Upper lobe of left lung (tissue), 6 donors: ENCODE measurements around the gene IMMP2L. TPM values are rescaled to one million over a fixed set of nuclear protein-coding genes. Genes with fewer than 3 reads are reported as not detected.
"Not testable (repeated sequence)": the region's sequence is repeated elsewhere in the genome, so short reads cannot be mapped to it uniquely, and the experiment has no call there.

Experiments
- ATAC-seq, 2 donors: fragments of 200-7000 bp; cut with Tn5 transposase; one replicate each; pipeline ENCODE4 v1.9.1; 2022; ENCODE audit warnings: mild to moderate bottlenecking in 2 of 2, moderate library complexity in 2 of 2; ENCODE audit not compliant: low FRiP score in 2 of 2
- DNase-seq, 2 donors: peaks; one replicate each; pipeline ENCODE4 v3.0.0-alpha.2; 2019 to 2020
- H3K27ac ChIP-seq, 4 donors: fragments of 200-600 bp; sonication (generic); one replicate each; pipeline ENCODE4 v1.5.1; 2016 to 2019
- H3K27me3 ChIP-seq, 4 donors: fragments of 200-600 bp; sonication (generic); one replicate each; pipeline ENCODE4 v1.5.1; 2017 to 2019
- H3K36me3 ChIP-seq, 4 donors: fragments of 200-600 bp; sonication (generic); one replicate each; pipeline ENCODE4 v1.5.1; 2016 to 2019
- H3K4me1 ChIP-seq, 4 donors: fragments of 200-600 bp; sonication (generic); one replicate each; pipeline ENCODE4 v1.5.1; 2018 to 2019
- H3K4me3 ChIP-seq, 4 donors: fragments of 200-600 bp; sonication (generic); one replicate each; pipeline ENCODE4 v1.5.1; 2017 to 2019; ENCODE audit warnings: mild to moderate bottlenecking in 2 of 4, moderate library complexity in 1 of 4
- H3K9me3 ChIP-seq, 4 donors: fragments of 200-600 bp; sonication (generic); one replicate each; pipeline ENCODE4 v1.5.1; 2018 to 2019
- EP300 ChIP-seq, 4 donors: sonication (generic); formaldehyde crosslinking; IDR thresholded peaks; one replicate each; pipeline ENCODE4 v1.5.1; 2017; ENCODE audit warnings: antibody characterized with exemption in 4 of 4, control low read depth in 2 of 4
- POLR2A ChIP-seq, 4 donors: fragments of 450-650 bp; IDR thresholded peaks; one replicate each; pipeline ENCODE4 v1.5.1; 2016 to 2017; ENCODE audit warnings: antibody characterized with exemption in 4 of 4, mild to moderate bottlenecking in 2 of 4
- POLR2AphosphoS5 ChIP-seq, 2 donors: sonication (generic); formaldehyde crosslinking; IDR thresholded peaks; one replicate each; pipeline ENCODE4 v1.5.1; 2017; ENCODE audit warnings: antibody characterized with exemption in 2 of 2
- WGBS, 2 donors: methylation state at CpG; one replicate each; pipeline ENCODE4 v1.1.5; 2017 to 2018; 5-methylcytosine and 5-hydroxymethylcytosine counted together
- total RNA-seq, 6 donors: library from RNA; depleted of rRNA in 4 of 6; stranded (reverse); fragments of >200 nt in 4 of 6; gene quantifications; one replicate each; pipeline versions ENCODE4 v1.1.0 to v1.2.1, GENCODE V29; 2016 to 2021
- TF ChIP-seq, protein P1 (sequence below), 6 experiments: fragments of 450-650 bp in 4 of 6; fragments of 200-600 bp in 2 of 6; sonication (generic) in 2 of 6; IDR thresholded peaks; one replicate each; pipeline ENCODE4 v1.5.1; 2016 to 2019; ENCODE audit warnings: antibody characterized with exemption in 6 of 6
- donor health status: DM: no; HTN: no; CAD: no; lungs with moderate emphysema.
- donor health status: DM: no; HTN: yes; CAD: no; lungs with severe emphysema.

The IMMP2L gene
- total RNA-seq, 6 donors from 2014 or later: 7.1 to 17.5 (median 11.3) TPM

DNA sequence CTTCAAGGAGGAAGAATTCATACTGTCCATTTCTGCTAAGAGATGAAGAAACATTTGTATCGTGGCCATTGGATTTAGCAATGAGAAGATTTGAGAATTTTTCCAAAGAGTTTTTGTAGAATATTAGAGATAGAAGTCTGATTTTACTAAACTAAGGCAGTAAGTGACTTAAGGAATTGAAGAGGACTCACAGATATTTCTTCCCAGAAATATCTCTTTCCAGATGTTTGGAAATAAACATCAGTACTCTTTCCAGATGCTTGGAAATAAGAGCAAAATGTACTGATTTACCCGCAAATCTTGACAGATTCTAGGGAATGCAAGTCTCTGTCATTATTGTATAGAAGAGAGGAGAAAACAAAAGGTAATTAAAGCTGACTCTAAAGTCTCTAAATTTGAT lies 91.3 kb downstream of the IMMP2L start:
- H3K9me3 ChIP-seq: peaks cover 0 to 4% (median 0%) of the 10 kb centered on the region in 4 donors
- no peak for TF ChIP-seq POLR2A (IDR thresholded peaks at IDR 0.05)
- no peak for TF ChIP-seq EP300 (IDR thresholded peaks at IDR 0.05)
- no peak for TF ChIP-seq POLR2AphosphoS5 (IDR thresholded peaks at IDR 0.05)
- TF ChIP-seq, protein P1, sequence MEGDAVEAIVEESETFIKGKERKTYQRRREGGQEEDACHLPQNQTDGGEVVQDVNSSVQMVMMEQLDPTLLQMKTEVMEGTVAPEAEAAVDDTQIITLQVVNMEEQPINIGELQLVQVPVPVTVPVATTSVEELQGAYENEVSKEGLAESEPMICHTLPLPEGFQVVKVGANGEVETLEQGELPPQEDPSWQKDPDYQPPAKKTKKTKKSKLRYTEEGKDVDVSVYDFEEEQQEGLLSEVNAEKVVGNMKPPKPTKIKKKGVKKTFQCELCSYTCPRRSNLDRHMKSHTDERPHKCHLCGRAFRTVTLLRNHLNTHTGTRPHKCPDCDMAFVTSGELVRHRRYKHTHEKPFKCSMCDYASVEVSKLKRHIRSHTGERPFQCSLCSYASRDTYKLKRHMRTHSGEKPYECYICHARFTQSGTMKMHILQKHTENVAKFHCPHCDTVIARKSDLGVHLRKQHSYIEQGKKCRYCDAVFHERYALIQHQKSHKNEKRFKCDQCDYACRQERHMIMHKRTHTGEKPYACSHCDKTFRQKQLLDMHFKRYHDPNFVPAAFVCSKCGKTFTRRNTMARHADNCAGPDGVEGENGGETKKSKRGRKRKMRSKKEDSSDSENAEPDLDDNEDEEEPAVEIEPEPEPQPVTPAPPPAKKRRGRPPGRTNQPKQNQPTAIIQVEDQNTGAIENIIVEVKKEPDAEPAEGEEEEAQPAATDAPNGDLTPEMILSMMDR (IDR thresholded peaks at IDR 0.05): no peak
- no peaks in the 10 kb centered on the region for H3K4me1 ChIP-seq
- WGBS, 2 donors: 92 to 96% methylated on average over 2 of the region's 2 CpGs
- DNase-seq (no peak), ATAC-seq (no peak)
- no peak overlapping the region for H3K27ac ChIP-seq
- no peaks in the 10 kb centered on the region for H3K36me3 ChIP-seq
- H3K27me3 ChIP-seq: no peaks in the 10 kb centered on the region
- no peak overlapping the region for H3K4me3 ChIP-seq

DNA sequence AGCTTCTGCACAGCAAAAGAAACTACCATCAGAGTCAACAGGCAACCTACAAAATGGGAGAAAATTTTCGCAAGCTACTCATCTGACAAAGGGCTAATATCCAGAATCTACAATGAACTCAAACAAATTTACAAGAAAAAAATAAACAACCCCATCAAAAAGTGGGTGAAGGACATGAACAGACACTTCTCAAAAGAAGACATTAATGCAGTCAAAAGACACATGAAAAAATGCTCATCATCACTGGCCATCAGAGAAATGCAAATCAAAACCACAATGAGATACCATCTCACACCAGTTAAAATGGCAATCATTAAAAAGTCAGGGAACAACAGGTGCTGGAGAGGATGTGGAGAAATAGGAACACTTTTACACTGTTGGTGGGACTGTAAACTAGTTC lies 92.4 kb downstream of the IMMP2L start:
- not testable (repeated sequence) for H3K4me3 ChIP-seq, H3K9me3 ChIP-seq, ATAC-seq, DNase-seq, H3K27me3 ChIP-seq, H3K36me3 ChIP-seq, H3K27ac ChIP-seq, H3K4me1 ChIP-seq
- 88 to 95% methylated on average over 1 of the region's 1 CpG for WGBS, 2 donors

DNA sequence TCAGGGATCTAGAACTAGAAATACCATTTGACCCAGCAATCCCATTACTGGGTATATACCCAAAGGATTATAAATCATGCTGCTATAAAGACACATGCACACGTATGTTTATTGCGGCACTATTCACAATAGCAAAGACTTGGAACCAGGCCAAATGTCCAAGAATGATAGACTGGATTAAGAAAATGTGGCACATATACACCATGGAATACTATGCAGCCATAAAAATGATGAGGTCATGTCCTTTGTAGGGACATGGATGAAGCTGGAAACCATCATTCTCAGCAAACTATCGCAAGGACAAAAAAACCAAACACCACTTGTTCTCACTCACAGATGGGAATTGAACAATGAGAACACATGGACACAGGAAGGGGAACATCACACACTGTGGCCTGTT lies 96.5 kb downstream of the IMMP2L start:
- H3K9me3 ChIP-seq, H3K4me3 ChIP-seq, DNase-seq, ATAC-seq, H3K4me1 ChIP-seq, H3K27ac ChIP-seq, H3K27me3 ChIP-seq, H3K36me3 ChIP-seq: not testable (repeated sequence)
- 93 to 100% methylated on average over 3 of the region's 3 CpGs for WGBS, 2 donors

DNA sequence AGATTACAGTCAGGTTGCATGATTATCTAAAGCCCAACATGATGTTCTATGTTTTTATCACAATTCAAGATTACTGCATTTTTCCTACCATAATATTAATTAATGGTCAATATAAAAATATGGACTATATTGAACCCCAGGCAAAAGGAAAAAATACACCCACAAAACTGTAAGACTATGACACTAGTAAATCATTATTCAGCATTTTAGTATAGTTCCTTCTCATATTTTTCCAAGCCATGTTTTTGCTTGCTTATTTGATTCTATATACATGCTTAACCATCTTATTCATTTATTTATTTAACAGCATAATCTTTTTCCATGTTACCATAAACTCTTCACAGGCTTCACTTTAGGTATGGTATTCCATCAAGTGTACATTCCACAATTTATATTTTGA lies 101.6 kb downstream of the IMMP2L start:
- DNase-seq (no peak), ATAC-seq (no peak)
- H3K4me3 ChIP-seq: no peak overlapping the region

DNA sequence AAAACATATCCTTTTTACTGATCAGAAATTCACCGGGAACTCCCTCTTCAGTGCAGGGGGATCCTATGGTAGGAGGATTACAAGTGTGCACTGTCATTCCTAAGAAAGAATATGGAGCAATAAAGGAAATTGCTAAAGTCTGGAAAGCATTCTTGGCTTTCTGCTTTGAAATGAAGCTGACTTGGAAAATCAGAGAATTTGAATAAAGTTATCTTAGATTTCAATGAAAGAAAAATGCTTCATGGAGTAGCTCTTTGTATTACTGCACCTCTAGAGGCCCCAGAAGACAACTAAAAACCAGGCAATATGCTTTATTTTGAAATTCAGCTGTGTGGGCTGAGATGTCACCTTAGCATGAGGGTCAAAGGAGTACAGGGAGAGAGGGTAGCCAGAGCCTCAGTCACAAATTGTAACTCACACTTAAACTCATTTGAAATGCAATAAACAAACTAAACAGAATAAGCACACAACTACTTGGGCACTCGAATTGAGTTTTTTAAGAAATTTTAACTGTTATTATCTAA lies 102.5 kb downstream of the IMMP2L start:
- no peaks in the 10 kb centered on the region for H3K27me3 ChIP-seq
- H3K27ac ChIP-seq: no peak overlapping the region
- peaks cover 0 to 4% (median 0%) of the 10 kb centered on the region in 4 donors for H3K4me1 ChIP-seq
- 73 to 76% methylated on average over 2 of the region's 2 CpGs for WGBS, 2 donors
- no peak overlapping the region for H3K4me3 ChIP-seq
- ATAC-seq (no peak), DNase-seq (no peak)
- H3K36me3 ChIP-seq: no peaks in the 10 kb centered on the region
- TF ChIP-seq POLR2A (IDR thresholded peaks at IDR 0.05): no peak
- TF ChIP-seq EP300 (IDR thresholded peaks at IDR 0.05): no peak
- TF ChIP-seq POLR2AphosphoS5 (IDR thresholded peaks at IDR 0.05): no peak
- TF ChIP-seq, protein P1 (IDR thresholded peaks at IDR 0.05): no peak
- H3K9me3 ChIP-seq: no peaks in the 10 kb centered on the region

More for the DNA sequence above, 101.6 kb downstream of the IMMP2L start:
- Histone ChIP-seq H3K27ac (no peak overlapping the region), H3K36me3 (no peaks in the 10 kb centered on the region), H3K4me1 (peaks cover 0 to 4% (median 0%) of the 10 kb centered on the region in 4 donors), H3K27me3 (no peaks in the 10 kb centered on the region), H3K9me3 (no peaks in the 10 kb centered on the region)
- TF ChIP-seq, protein P1 (IDR thresholded peaks at IDR 0.05): no peak
- no peak for TF ChIP-seq EP300 (IDR thresholded peaks at IDR 0.05)
- no peak for TF ChIP-seq POLR2A (IDR thresholded peaks at IDR 0.05)
- TF ChIP-seq POLR2AphosphoS5 (IDR thresholded peaks at IDR 0.05): no peak

DNA sequence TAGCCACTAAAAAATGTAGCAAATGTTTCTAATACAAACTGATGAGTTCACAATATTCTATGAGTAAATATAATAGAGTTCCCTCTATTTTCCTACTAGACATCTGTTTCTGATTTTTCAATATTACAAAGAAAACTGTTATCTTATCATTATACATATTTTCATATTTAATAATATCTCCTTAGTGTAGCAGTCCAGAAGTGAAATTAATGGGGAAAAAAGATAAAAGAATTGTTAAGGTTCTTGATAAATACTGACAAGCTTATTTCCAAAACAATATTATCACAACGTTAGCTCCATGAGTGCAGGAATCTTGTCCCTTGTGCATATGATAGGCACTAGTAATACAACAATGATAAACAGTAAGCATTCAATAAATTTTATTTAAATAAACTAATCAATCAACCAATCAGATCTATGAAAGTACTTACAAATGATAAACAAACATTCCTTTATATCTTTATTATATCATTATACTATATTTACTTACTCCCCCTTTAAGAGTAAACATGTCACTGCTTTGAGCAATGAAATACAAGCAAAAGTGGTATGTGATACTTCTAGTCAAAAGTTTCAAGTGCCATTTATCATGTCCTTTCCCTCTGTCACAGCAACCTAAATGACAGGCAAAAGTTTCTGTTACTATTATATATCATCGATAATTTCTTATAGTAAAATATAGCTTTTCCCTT lies 103.1 kb downstream of the IMMP2L start:
- DNase-seq: no peak
- ATAC-seq: no peak
- no peak overlapping the region for H3K27ac ChIP-seq
- H3K9me3 ChIP-seq: no peaks in the 10 kb centered on the region
- H3K36me3 ChIP-seq: no peaks in the 10 kb centered on the region
- no peak overlapping the region for H3K4me3 ChIP-seq
- WGBS, 2 donors: 79% methylated on average over 2 of the region's 2 CpGs
- TF ChIP-seq, protein P1 (IDR thresholded peaks at IDR 0.05): no peak
- TF ChIP-seq POLR2A (IDR thresholded peaks at IDR 0.05) (no peak), EP300 (IDR thresholded peaks at IDR 0.05) (no peak), POLR2AphosphoS5 (IDR thresholded peaks at IDR 0.05) (no peak)
- no peaks in the 10 kb centered on the region for H3K27me3 ChIP-seq
- peaks cover 0 to 4% (median 0%) of the 10 kb centered on the region in 4 donors for H3K4me1 ChIP-seq

DNA sequence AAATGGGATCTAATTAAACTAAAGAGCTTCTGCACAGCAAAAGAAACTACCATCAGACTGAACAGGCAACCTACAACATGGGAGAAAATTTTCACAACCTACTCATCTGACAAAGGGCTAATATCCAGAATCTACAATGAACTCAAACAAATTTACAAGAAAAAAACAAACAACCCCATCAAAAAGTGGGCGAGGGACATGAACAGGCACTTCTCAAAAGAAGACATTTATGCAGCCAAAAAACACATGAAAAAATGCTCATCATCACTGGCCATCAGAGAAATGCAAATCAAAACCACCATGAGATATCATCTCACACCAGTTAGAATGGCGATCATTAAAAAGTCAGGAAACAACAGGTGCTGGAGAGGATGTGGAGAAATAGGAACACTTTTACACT lies 111.6 kb downstream of the IMMP2L start:
- not testable (repeated sequence) for ATAC-seq, H3K4me1 ChIP-seq, H3K36me3 ChIP-seq, H3K27me3 ChIP-seq, H3K4me3 ChIP-seq, DNase-seq, H3K27ac ChIP-seq, H3K9me3 ChIP-seq
- 59 to 100% methylated on average over 2 of the region's 2 CpGs for WGBS, 2 donors

DNA sequence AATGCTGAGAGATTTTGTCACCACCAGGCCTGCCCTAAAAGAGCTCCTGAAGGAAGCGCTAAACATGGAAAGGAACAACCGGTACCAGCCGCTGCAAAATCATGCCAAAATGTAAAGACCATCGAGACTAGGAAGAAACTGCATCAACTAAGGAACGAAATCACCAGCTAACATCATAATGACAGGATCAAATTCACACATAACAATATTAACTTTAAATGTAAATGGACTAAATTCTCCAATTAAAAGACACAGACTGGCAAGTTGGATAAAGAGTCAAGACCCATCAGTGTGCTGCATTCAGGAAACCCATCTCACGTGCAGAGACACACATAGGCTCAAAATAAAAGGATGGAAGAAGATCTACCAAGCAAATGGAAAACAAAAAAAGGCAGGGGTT lies 114.8 kb downstream of the IMMP2L start:
- ATAC-seq, DNase-seq, H3K27ac ChIP-seq, H3K36me3 ChIP-seq, H3K27me3 ChIP-seq, H3K4me1 ChIP-seq, H3K4me3 ChIP-seq, H3K9me3 ChIP-seq: not testable (repeated sequence)
- WGBS, 2 donors: 92 to 100% methylated on average over 4 to 5 of the region's 6 CpGs
